Endothelial cell of hepatic sinusoid (primary cell): ENCODE data around the gene KIAA0930.

Experiments
- in situ Hi-C: cut with HindIII; loops from 2 replicates; pipeline ENCODE4 v1.10.0; 2017; ENCODE audit warnings: low sequenced_read_pairs

The KIAA0930 gene

DNA sequence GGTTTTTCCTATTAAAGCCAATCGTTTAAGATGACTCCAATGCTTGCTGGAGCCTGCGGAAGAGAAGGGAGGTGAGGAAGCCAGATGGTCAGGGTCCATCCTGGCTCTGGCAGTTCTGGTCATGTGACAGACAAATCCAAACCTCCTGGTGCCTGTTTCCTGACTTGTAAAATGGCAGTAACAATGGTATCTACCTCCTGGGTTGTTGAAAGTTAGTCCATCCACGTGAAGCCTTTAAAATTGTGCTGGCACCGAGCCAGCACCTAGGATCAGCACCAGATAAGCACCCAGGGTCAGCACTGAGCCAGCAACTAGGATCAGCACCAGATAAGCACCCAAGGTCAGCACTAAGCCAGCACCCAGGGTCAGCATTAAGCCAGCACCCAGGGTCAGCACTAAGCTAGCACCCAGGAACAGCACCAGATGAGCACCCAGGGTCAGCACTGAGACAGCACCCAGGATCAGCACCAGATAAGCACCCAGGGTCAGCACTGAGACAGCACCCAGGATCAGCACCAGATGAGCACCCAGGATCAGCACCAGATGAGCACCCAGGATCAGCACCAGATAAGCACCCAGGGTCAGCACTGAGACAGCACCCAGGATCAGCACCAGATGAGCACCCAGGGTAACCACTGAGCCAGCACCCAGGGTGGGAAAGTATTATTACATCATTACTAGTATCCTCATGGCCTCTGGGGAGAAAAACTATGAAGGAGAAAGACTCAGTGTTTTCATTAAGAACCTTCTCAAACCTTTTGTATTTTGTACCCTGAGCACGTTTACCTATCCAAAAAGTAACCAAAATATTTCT lies 17.2 kb downstream of the KIAA0930 start:
- in situ Hi-C loops = no loop called here

DNA sequence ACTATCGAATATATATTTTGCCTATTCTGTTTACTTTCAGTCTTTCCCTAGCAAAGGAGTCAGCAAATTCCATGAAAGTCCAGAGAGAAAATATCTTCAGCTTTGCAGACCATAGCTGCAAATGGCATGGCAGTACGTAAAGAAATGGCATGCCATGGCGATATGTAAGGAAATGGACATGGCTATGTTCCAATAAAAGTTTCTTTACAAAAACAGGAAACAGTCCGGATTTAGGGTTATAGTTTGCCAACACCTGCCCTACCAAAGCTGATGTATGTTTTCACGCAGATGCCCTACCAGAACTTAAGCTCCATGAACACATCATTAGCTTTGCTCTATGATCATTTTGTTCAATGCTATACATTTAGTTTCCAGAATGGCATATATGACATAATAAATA lies 19.5 kb downstream of the KIAA0930 start:
- in situ Hi-C loops = no loop called here

DNA sequence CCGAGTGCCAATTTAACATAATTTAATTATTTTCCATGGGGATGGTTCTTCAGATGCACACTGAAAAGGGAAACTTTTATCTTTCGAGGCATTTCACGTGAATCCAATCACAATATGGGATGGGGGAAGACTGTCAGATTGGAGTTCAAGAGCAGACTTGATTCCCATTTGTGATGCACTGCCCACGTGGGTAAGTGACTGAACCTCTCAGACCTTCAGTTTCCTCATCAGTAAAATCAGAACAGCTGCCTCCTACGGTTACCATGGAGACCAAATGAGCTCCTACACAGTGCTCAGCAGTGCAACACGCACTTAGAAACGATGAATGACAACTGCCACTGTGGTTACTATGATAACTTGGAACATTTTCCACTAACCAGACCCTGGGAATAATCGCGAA lies 21.7 kb downstream of the KIAA0930 start:
- in situ Hi-C loops = no loop called here

DNA sequence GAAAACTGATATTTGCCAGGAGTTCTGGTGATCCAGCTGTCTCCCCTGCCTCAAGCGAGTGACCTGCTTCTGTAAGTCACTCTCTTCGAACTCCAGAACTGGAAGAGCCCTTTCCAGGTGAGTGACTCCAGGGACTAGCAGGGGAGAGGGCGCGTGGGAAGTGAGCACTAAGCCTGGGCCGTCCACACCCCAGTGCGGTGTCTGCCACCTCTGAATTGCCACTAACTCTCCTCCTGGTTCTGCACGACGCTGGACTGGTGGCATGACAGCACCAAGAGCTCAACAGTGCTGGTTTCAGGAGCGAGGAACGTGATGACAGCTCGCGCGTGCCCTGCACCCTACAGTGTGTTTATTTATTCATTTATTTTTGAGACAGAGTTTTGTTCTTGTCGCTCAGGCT lies 22.9 kb downstream of the KIAA0930 start:
- in situ Hi-C loops = no loop called here

DNA sequence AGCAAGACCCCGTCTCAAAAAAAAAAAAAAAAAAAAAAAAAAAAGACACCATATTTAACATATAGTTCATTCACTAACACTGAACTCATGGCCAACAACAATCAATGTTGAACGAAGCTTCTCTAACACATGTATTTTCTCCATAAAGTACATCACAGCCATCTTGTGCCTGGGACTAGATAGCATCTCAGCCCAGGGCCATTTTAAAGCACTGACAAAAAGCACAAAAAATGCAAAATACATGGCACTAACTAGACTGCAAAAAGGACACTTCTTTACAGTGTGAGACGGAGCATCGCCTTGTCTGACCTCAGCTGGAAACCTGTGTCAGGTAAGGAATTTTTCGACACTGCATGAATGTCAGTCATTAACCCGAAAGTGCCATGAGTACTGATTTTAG lies 23.3 kb downstream of the KIAA0930 start:
- in situ Hi-C loops = no loop called here

DNA sequence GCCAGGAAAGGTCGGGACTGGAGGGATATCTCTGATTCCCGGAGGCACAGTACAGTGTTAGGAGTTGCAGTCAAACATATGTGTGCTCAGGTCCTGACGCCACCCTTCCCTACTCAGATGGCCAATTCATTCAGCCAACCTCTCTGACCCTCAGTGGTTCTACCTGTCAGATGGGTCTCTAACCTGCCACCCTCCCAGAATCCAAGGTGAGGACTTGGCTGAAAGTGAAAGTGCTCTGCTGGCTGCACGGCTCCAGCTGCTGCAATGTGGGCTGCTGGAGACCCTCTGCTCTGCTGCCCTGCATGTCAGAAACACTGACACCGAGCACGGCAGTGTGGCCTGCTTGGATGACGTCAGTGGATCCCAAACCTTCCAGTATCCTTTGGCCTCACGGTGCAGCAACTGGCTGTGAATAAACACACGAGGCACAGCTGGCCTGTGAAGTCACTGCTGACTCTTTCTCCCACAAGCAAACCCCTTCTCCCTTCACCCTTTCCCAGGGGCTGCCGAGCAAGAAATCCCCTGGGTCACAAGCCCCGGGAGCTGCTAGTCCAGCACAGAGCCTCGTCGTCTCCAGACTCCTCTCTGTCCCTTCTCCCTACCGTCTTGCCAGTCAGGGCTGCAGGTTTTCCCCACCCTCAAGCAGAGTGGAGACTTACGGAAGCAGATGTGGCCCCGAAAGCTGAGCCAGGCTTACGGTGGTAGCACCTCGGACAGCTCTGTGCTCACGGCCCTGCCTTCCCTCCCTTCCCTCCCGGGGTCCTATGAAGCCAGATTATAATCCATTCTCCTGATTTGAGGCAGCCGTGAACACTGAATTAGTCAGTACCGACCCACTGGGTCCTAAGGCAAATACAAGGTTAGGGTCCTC lies 24.3 kb downstream of the KIAA0930 start:
- in situ Hi-C loops = no loop called here

DNA sequence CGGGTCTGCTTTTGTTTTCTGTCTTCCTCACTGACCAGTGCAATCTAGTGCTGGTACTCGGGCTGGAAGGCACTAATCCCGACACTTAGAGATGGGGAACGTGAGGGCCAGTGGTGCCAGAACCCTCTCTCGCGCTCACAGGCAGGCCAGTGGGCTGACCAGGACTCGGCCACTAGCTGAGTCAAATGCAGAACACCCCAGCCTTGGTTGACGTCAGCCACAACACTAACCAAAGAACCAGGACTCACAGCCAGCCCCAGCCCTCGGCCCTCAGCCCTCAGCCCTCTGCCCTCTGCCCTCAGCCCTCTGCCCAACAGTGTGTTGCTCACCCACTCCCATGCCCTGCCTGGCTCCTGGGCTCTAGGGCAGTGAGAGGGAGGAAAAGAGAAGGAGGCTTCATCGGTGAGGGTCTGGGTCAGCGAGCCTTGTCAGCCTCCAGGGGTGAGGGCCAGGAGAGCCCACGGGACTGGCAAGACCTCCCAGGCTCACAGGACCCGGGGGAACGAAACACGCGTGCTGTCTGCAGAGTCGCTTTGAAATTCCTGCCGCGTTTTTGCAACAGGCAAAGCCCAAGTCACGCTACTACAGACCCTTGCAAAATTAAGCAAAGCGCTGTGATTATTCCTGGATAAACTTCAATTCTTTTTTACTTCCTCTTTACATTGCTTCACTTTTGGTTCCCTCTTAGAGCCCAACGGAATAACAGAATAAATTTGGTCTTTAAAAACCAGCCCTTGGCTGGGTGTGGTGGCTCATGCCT lies 27.5 kb downstream of the KIAA0930 start:
- in situ Hi-C loops = no loop called here

DNA sequence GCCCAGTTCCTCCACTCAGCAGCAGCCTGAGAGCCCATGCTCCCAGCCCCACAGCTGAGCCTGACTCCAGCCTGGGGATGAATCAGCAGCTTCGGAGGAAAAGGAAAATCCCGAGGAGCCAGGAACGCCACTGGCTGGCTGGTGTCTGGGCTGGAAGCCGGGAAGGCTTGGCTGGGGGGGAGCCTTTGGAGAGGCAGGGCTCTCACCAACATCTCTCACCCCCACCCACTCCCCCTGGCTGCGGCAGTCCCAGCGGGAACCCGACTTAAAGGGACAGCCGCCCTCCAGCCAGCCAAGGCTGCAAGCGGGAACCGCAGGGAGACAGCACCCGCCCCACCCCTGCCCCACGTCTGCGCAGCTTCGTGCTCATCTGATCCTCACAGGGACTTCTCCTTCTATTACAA lies 28.4 kb downstream of the KIAA0930 start:
- in situ Hi-C loops = no loop called here

DNA sequence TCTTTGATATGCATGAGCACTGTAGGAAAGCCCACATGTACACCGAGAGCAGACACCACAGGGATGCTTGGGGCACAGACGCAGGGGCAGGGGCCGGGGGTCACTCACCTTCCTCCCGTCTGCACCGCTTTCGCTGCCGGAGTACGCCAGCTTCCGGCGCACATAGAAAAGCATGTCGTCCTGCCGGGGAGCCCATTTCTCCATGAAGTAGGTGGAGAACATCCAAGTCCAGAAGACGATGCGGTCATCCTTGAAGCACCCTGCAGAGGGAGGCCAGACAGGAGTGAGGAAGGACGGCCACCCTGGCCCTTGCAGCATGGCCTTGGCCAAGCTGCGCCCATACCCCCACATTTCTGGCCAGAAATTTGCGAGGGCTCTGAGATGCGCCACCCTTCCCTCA lies 28.8 kb downstream of the KIAA0930 start:
- in situ Hi-C loops = no loop called here

DNA sequence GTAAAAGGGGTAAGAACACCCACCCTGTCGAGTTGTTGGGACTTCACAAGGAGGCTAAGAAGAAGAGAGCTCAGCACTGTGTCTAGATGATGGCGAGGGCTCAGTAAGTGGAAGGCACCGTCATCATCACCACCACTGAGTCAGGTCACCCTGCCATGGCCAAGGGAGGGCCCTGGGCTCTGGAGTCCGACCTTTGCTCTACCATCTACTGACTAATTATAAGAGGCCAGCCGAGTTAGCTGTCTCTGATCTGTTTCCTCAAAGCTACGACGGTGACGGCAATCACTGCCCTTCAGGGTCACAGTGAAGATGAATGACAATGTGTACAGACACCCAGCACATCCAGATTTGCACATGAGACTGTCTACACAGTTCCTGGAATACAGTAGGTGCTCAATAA lies 29.3 kb downstream of the KIAA0930 start:
- in situ Hi-C loops = no loop called here

DNA sequence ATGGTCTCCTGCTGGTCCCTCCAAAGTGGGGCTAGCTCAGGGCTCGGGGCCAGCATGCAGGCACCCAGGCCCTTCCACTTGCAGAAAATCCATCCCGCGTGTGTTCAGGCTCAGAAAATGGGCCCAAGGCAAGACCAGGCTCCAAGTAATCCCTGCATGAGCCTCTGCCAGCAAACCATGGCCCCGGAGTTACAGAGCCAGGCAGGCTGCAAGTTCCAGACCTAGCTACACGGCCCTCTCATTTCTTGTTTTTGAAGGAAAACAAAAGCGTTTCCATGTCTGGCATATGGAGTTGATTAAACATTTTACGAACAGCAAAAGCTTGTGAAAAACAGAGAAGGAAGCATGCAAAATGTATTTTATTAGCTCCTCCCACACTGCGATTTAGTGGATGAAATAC lies 29.7 kb downstream of the KIAA0930 start:
- in situ Hi-C loops = no loop called here

DNA sequence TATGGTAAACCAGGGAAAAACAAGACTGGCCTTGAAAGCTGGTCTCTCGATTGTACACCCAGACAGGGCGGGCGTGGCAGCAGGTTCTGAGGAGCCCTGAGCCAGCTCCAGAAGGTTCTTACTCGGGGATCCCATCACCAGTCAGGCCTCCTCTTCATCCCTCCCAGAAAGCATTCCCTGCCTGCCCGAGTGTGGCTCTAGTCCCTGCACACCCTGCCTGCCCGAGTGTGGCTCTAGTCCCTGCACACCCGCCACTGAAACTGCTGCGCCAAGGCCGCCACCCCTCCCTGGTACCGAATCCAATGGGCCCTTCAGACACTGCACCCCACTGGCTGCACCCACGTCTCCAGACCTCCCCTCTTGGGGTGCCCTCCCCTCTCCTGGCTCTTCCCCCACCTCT lies 30.1 kb downstream of the KIAA0930 start:
- in situ Hi-C loops = no loop called here

DNA sequence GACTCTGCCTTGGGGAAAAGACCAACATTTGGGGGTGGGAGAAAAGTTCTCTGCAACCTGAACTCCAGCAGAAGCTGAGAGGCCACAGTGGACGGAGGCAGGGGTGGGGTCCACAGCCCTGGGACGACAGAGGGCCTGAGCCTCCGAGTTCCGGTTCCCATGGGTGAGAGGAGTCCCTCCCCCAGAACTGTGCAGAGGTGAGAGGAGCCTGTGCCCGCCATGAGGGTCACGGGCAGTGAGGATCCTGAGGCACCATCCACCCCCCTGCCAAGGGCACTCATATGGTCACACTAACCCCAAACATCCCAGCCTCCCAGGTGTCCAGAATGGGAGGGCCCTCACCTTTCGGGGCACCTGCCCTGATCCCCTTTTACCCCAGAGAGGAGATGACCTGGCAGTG lies 30.5 kb downstream of the KIAA0930 start:
- in situ Hi-C loops = no loop called here

DNA sequence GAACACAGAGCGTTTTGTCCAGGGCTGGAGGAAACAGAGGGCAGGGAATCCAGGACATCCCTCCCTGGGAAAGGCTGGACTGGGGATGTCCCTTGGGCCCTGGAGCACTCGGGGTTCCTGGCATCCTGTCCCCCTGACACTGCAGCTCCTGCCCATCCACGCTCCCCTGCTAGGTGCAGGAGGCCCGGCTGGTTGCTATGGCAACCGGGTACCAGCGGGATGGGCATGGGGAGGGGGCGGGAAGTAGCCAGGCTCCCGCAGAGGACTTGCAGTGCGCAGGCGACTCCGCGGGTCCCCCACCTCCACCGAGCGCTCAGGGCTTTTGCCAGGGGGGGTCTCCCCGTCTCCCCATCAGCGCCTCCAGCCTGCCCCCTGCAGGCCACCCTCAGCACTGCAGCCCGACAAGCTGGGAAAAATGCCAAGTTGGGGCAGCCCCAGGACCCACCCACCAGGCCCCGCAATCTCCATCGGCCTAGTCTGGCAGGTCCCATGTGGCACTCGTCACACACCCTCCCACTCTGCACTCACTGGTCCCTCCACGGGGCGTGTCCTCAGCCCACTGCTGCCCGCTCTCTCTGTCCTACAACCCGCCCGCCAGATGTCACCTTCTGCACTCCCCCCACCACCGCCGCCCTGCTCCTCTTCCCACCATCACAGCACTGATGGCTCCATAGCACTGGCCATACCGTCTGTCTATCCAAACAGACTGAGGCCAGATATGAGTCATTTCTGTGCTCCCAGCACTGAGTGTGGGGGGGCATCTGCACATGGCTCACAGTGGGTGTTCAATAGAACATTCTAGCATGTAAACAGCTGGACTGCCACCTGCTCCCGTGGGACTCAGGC lies 31.5 kb downstream of the KIAA0930 start:
- in situ Hi-C loops = no loop called here

DNA sequence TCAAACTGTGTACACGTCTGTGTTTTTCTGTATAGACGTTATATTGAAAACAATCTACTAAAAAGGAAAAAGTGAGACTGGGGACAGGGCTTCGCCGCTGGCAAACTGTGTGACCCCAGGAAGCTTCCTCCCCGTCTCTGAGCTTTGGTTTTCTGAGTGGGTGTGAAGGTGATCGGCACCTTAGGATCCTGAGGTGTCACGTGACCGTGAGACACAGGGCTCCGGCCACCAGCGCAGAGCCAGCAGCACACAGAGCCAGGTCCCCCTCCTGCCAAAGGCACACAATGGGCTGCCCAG lies 32.0 kb downstream of the KIAA0930 start:
- in situ Hi-C loops = no loop called here

DNA sequence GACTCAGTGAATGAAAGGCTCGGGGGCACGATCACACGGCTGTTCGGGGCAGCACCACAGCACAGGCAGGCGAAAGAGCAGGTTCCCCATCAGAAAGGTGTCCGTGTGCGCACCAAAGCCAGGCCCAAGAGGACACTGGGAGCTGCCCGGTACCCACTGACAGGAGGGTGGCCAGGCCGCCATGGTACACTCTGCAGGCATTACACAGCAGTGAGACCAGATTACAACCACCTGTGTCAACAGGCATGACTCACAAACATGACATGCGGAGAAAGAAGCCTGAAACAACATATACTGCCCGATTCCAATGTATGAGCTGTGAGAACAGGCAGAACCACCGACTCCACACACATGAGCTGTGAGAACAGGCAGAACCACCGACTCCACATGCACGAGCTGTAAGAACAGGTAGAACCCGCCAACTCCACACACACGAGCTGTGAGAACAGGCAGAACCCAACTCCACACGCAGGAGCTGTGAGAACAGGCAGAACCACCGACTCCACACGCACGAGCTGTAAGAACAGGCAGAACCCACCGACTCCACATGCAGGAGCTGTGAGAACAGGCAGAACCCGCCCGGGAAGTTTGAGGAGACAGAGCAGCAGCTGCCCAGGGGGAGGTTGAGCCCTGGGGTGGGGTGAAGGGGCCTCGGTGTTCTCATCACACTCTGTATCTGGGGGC lies 32.6 kb downstream of the KIAA0930 start:
- in situ Hi-C loops = no loop called here

DNA sequence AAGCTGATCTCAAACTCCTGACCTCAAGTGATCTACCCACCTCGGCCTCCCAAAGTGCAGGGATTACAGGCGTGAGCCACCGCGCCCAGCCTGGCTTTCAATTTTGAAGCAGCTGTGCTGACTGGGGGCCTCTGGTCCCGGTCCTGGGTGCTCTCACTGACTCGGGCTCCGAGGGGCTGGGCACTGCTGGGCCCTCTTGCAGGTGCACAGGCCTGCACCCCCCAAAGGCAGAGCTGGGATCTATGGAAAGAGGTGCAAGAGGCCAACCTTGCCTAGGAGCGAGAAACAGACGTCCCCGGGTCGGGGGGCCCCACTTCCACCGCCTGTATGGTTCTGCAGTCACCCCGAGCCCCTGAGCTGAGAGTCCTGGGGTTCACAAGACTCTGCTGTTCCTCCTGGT lies 33.2 kb downstream of the KIAA0930 start:
- in situ Hi-C loops = no loop called here

DNA sequence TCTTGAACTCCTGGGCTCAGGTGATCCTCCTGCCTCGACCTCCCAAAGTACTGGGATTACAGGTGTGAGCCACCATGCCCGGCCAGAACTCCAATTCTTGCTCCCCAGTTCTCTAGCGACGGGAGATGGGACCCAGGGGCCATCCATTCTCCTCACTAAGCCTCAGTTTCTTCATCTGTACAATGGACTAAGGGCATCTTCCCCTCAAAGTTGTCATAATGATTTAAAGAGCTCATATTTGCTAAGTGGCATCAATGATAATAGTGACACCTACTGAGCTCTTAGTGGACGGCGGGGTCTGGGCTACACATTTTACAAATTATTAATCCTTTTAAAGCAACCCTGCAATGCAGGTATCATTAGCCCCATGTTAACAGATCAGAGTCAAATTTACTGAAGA lies 34.5 kb downstream of the KIAA0930 start:
- in situ Hi-C loops = no loop called here

DNA sequence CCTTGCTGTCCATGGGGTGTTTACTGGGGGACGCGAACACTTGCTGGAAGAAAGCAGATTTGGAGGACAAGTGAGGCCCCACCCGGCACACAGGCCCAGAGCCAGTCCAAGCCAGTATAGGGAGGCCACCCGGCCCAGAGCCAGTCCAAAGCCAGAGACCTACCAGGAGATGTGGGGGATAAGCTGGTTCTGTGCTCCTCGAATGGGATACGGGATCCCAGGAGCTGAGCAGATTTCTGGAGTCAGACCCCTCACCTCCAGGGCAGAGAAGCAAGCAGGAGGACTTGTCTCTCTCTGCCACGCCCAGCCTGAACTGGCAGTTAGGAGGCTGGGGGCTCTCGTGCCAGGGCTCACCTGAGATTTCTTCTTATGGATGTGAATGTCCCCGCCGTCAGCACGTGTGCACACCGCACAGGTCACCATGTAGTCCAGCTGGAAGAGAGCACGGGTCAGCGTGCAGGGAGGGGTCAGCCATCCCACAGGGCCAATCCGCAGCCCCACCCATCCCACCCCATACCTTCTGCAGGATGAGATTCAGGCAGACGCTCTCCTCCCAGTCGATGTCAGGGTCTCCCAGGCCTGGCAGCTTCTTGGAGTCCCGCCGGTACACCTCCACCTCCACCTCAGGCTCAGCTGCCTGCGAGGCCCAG lies 35.3 kb downstream of the KIAA0930 start:
- in situ Hi-C loops = no loop called here

DNA sequence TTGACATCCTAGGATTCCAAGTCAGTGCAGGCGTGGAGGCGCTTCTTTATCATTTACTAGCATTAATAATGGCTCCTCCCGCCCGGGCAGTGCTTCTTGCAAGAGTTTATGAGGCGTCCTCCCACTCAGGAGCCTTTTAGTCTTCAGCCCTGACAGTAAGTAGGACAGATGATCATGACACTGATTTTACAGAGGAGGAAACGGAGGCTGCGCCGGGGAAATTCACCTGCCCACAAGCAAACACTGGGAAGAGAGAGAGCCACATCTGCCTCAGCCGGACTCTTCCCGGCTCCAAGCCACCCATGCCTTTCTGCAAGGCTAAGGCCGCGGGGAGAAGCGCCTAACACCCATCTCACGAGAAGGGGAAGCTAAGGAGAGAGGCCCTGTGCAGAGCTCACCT lies 35.9 kb downstream of the KIAA0930 start:
- in situ Hi-C loops = no loop called here
